Stomach smooth muscle (tissue), 2 donors: ENCODE results near the gene AP1S3.
"Not testable (repeated sequence)": the region's sequence is repeated elsewhere in the genome, so short reads cannot be mapped to it uniquely, and the experiment has no call there.

Source experiments
- H3K27ac ChIP-seq: one replicate; pipeline ENCODE4 v1.7.0; 2013; ENCODE audit warnings: mild to moderate bottlenecking, low read length, inconsistent platforms
- H3K27me3 ChIP-seq, 2 donors: one replicate each; pipeline ENCODE4 v1.7.0; 2013; ENCODE audit warnings: low read length in 2 of 2; ENCODE audit not compliant: insufficient read depth in 2 of 2, control insufficient read depth in 1 of 2
- H3K36me3 ChIP-seq, 2 donors: one replicate each; pipeline ENCODE4 v1.7.0; 2013; ENCODE audit warnings: low read length in 2 of 2; ENCODE audit not compliant: control insufficient read depth in 2 of 2, insufficient read depth in 2 of 2
- H3K4me1 ChIP-seq: one replicate; pipeline ENCODE4 v1.7.0; 2013; ENCODE audit warnings: low read length; ENCODE audit not compliant: control insufficient read depth, insufficient read depth
- H3K4me3 ChIP-seq, 2 donors: one replicate each; pipeline ENCODE4 v1.7.0; 2013; ENCODE audit warnings: low read length in 2 of 2
- H3K9ac ChIP-seq, 2 donors: one replicate each; pipeline ENCODE4 v1.7.0; 2013; ENCODE audit warnings: low read length in 2 of 2, mild to moderate bottlenecking in 1 of 2
- H3K9me3 ChIP-seq, 2 donors: one replicate each; pipeline ENCODE4 v1.7.0; 2013; ENCODE audit warnings: low read length in 2 of 2; ENCODE audit not compliant: control insufficient read depth in 2 of 2
- donor health status: healthy.
- donor health status: Pancreatic carcinoma.

AP1S3 gene

GRCh38 chr2:223762853-223763252 is 74.5 kb downstream of the AP1S3 start:
- H3K4me3 ChIP-seq: no peak overlapping the region
- no peaks in the 10 kb centered on the region for H3K4me1 ChIP-seq
- H3K27ac ChIP-seq: no peak overlapping the region
- no peak overlapping the region for H3K9ac ChIP-seq
- no peaks in the 10 kb centered on the region for H3K9me3 ChIP-seq
- H3K27me3 ChIP-seq: no peaks in the 10 kb centered on the region
- H3K36me3 ChIP-seq: no peaks in the 10 kb centered on the region

GRCh38 chr2:223761746-223762145 is 75.6 kb downstream of the AP1S3 start:
- not testable (repeated sequence) for H3K9ac ChIP-seq, H3K36me3 ChIP-seq, H3K9me3 ChIP-seq, H3K4me1 ChIP-seq, H3K4me3 ChIP-seq, H3K27ac ChIP-seq, H3K27me3 ChIP-seq

GRCh38 chr2:223760838-223761502 is 76.4 kb downstream of the AP1S3 start:
- Histone ChIP-seq H3K9me3 (no peaks in the 10 kb centered on the region), H3K36me3 (no peaks in the 10 kb centered on the region), H3K4me1 (no peaks in the 10 kb centered on the region), H3K9ac (no peak overlapping the region), H3K4me3 (no peak overlapping the region), H3K27me3 (no peaks in the 10 kb centered on the region), H3K27ac (no peak overlapping the region)

GRCh38 chr2:223759569-223760430 is 77.6 kb downstream of the AP1S3 start:
- H3K9me3 ChIP-seq: no peaks in the 10 kb centered on the region
- H3K27ac ChIP-seq: no peak overlapping the region
- no peaks in the 10 kb centered on the region for H3K27me3 ChIP-seq
- no peaks in the 10 kb centered on the region for H3K36me3 ChIP-seq
- H3K9ac ChIP-seq: no peak overlapping the region
- H3K4me1 ChIP-seq: no peaks in the 10 kb centered on the region
- no peak overlapping the region for H3K4me3 ChIP-seq

GRCh38 chr2:223758131-223758840 is 79.1 kb downstream of the AP1S3 start:
- Histone ChIP-seq H3K9ac (no peak overlapping the region), H3K4me1 (no peaks in the 10 kb centered on the region), H3K4me3 (no peak overlapping the region), H3K36me3 (no peaks in the 10 kb centered on the region), H3K9me3 (no peaks in the 10 kb centered on the region), H3K27ac (no peak overlapping the region), H3K27me3 (no peaks in the 10 kb centered on the region)

- no peaks in the 10 kb centered on the region for H3K9me3 ChIP-seq
- peaks cover 0 to 1% of the 10 kb centered on the region in 2 donors for H3K27me3 ChIP-seq
- no peaks in the 10 kb centered on the region for H3K4me1 ChIP-seq
- no peak overlapping the region for H3K9ac ChIP-seq
- H3K36me3 ChIP-seq: no peaks in the 10 kb centered on the region
- H3K4me3 ChIP-seq: no peak overlapping the region
- no peak overlapping the region for H3K27ac ChIP-seq
These were observed 83.4 kb downstream of the AP1S3 start for GRCh38 chr2:223753940-223754339.

GRCh38 chr2:223751012-223751411 is 86.4 kb downstream of the AP1S3 start:
- no peak overlapping the region for H3K4me3 ChIP-seq
- no peaks in the 10 kb centered on the region for H3K9me3 ChIP-seq
- H3K27me3 ChIP-seq: peaks cover 0 to 3% of the 10 kb centered on the region in 2 donors
- H3K4me1 ChIP-seq: no peaks in the 10 kb centered on the region
- no peak overlapping the region for H3K27ac ChIP-seq
- no peak overlapping the region for H3K9ac ChIP-seq
- H3K36me3 ChIP-seq: no peaks in the 10 kb centered on the region

- no peaks in the 10 kb centered on the region for H3K4me1 ChIP-seq
- no peak overlapping the region for H3K27ac ChIP-seq
- no peaks in the 10 kb centered on the region for H3K36me3 ChIP-seq
- H3K4me3 ChIP-seq: no peak overlapping the region
- H3K9me3 ChIP-seq: no peaks in the 10 kb centered on the region
- peaks cover 0 to 3% of the 10 kb centered on the region in 2 donors for H3K27me3 ChIP-seq
- H3K9ac ChIP-seq: no peak overlapping the region
These were observed 89.9 kb downstream of the AP1S3 start for GRCh38 chr2:223747392-223748042.

GRCh38 chr2:223746611-223747010 is 90.8 kb downstream of the AP1S3 start:
- H3K9me3 ChIP-seq: no peaks in the 10 kb centered on the region
- H3K4me1 ChIP-seq: no peaks in the 10 kb centered on the region
- no peak overlapping the region for H3K9ac ChIP-seq
- H3K27me3 ChIP-seq: peaks cover 0 to 3% of the 10 kb centered on the region in 2 donors
- no peak overlapping the region for H3K4me3 ChIP-seq
- H3K27ac ChIP-seq: no peak overlapping the region
- H3K36me3 ChIP-seq: no peaks in the 10 kb centered on the region

GRCh38 chr2:223744580-223744979 is 92.8 kb downstream of the AP1S3 start:
- Histone ChIP-seq H3K27me3 (peaks cover 0 to 3% of the 10 kb centered on the region in 2 donors), H3K27ac (no peak overlapping the region), H3K36me3 (no peaks in the 10 kb centered on the region), H3K4me1 (no peaks in the 10 kb centered on the region), H3K9ac (no peak overlapping the region), H3K4me3 (no peak overlapping the region), H3K9me3 (no peaks in the 10 kb centered on the region)
